ENCODE results near the gene KNTC1.
"Not testable (repeated sequence)": the region's sequence is repeated elsewhere in the genome, so short reads cannot be mapped to it uniquely, and the experiment has no call there.

The KNTC1 gene

GRCh38 chr12:122569288-122569687 is 42.2 kb downstream of the KNTC1 start:
- no peak for DNase-seq

GRCh38 chr12:122570006-122570405 is 43.0 kb downstream of the KNTC1 start:
- DNase-seq = not testable (repeated sequence)

- no peak for DNase-seq
Measured at GRCh38 chr12:122571821-122572220, 44.8 kb downstream of the KNTC1 start.

- not testable (repeated sequence) for DNase-seq
Measured at GRCh38 chr12:122583294-122583693, 56.2 kb downstream of the KNTC1 start.

- no peak for DNase-seq
Measured at GRCh38 chr12:122584177-122584863, 57.3 kb downstream of the KNTC1 start.

- no peak for DNase-seq
Measured at GRCh38 chr12:122590990-122591389, 63.9 kb downstream of the KNTC1 start.

- not testable (repeated sequence) for DNase-seq
Measured at GRCh38 chr12:122591966-122592365, 64.9 kb downstream of the KNTC1 start.

GRCh38 chr12:122592543-122592942 is 65.5 kb downstream of the KNTC1 start:
- not testable (repeated sequence) for DNase-seq

- no peak for DNase-seq
Measured at GRCh38 chr12:122593910-122594309, 66.9 kb downstream of the KNTC1 start.

GRCh38 chr12:122596838-122597237 is 69.8 kb downstream of the KNTC1 start:
- DNase-seq = no peak

GRCh38 chr12:122602456-122602855 is 75.4 kb downstream of the KNTC1 start:
- no peak for DNase-seq

GRCh38 chr12:122604993-122605392 is 77.9 kb downstream of the KNTC1 start:
- DNase-seq = no peak

- no peak for DNase-seq
Measured at GRCh38 chr12:122609732-122610131, 82.7 kb downstream of the KNTC1 start.

- no peak for DNase-seq
Measured at GRCh38 chr12:122610207-122610606, 83.2 kb downstream of the KNTC1 start.

- DNase-seq = no peak
Measured at GRCh38 chr12:122610911-122611310, 83.9 kb downstream of the KNTC1 start.

- DNase-seq = no peak
Measured at GRCh38 chr12:122614839-122615238, 87.8 kb downstream of the KNTC1 start.

GRCh38 chr12:122615780-122616179 is 88.7 kb downstream of the KNTC1 start:
- DNase-seq = no peak

GRCh38 chr12:122635471-122635870 is 108.4 kb downstream of the KNTC1 start:
- DNase-seq = no peak

- no peak for DNase-seq
Measured at GRCh38 chr12:122643207-122643805, 116.3 kb downstream of the KNTC1 start.

GRCh38 chr12:122646517-122647217 is 119.6 kb downstream of the KNTC1 start:
- DNase-seq = no peak

- no peak for DNase-seq
Measured at GRCh38 chr12:122651520-122652224, 124.6 kb downstream of the KNTC1 start.

- DNase-seq = not testable (repeated sequence)
Measured at GRCh38 chr12:122653291-122653690, 126.2 kb downstream of the KNTC1 start.

GRCh38 chr12:122656298-122656697 is 129.2 kb downstream of the KNTC1 start:
- DNase-seq = no peak
